ENCODE measurements around the gene BAIAP3.

- TF ChIP-seq CTCF (IDR thresholded peaks at IDR 0.05) (no peak), POLR2A (IDR thresholded peaks at IDR 0.05) (no peak)
Observed at GRCh38 chr16:1348926-1349325, 15.5 kb downstream of the BAIAP3 start.

All from Peyer's patch (tissue), 4 donors.